Panc1 (cell line): ENCODE data around the gene LY6G6D. TPM values are rescaled to one million over a fixed set of nuclear protein-coding genes. Genes with fewer than 3 reads are reported as not detected.

Experiments
- ATAC-seq: fragments of 200-7000 bp; cut with Tn5 transposase; 2 replicates; pipeline ENCODE4 v1.9.1; 2020; ENCODE audit warnings: mild to moderate bottlenecking, moderate library complexity
- Bru-seq: library from RNA; stranded (reverse); fragments of 400-500 nt; gene quantifications from one replicate; lab custom pipeline; 2021; lab: Mats Ljungman, UMichigan
- BruChase-seq, 2 experiments: library from RNA; stranded (reverse); fragments of 400-500 nt; gene quantifications; one replicate each; lab custom pipeline; 2021; lab: Mats Ljungman, UMichigan
- BruUV-seq: library from RNA; stranded (reverse); fragments of 400-500 nt; replicated peaks from 2 replicates; lab custom pipeline; 2021; lab: Mats Ljungman, UMichigan
- CTCF ChIA-PET: fragments of 300-600 bp; sonication (Branson Sonifier 250); formaldehyde crosslinking; loops from one replicate; lab custom pipeline; 2022; ENCODE audit warnings: antibody characterized with exemption; lab: Charles Lee
- POLR2A ChIA-PET: fragments of 300-600 bp; sonication (Branson Sonifier 250); formaldehyde crosslinking; loops from one replicate; lab custom pipeline; 2022; ENCODE audit warnings: antibody characterized with exemption; lab: Charles Lee
- DNase-seq: peaks from one replicate; pipeline ENCODE4 v3.0.0-alpha.2; 2010; ENCODE audit warnings: low read depth, low spot score
- H3K27ac ChIP-seq: 2 replicates; pipeline ENCODE4 v1.5.1; 2011; ENCODE audit warnings: mild to moderate bottlenecking, low read length, inconsistent platforms
- H3K27me3 ChIP-seq: fragments of 200-500 bp; sonication (Bioruptor generic); 2 replicates; pipeline ENCODE4 v1.6.0; 2014; ENCODE audit warnings: low read length, inconsistent platforms; ENCODE audit not compliant: control insufficient read depth, insufficient read depth
- H3K36me3 ChIP-seq: fragments of 200-500 bp; sonication (Bioruptor generic); 2 replicates; pipeline ENCODE4 v1.5.1; 2014; ENCODE audit warnings: inconsistent platforms, mild to moderate bottlenecking, low read length, moderate library complexity; ENCODE audit not compliant: control insufficient read depth, insufficient read depth
- H3K4me1 ChIP-seq: 2 replicates; pipeline ENCODE4 v1.5.1; 2011; ENCODE audit warnings: inconsistent platforms, mild to moderate bottlenecking, low read length, moderate library complexity; ENCODE audit not compliant: control insufficient read depth, insufficient read depth
- H3K4me3 ChIP-seq, 2 experiments: 2 replicates each; pipeline ENCODE4 v1.5.1; 2011 to 2012; ENCODE audit warnings: low read depth in 2 of 2, low read length in 2 of 2, mild to moderate bottlenecking in 2 of 2, inconsistent platforms in 1 of 2, moderate library complexity in 1 of 2
- H3K9me3 ChIP-seq: fragments of 200-500 bp; sonication (Bioruptor generic); 2 replicates; pipeline ENCODE4 v1.5.1; 2014; ENCODE audit warnings: low read depth, mild to moderate bottlenecking, inconsistent platforms, low read length, moderate library complexity; ENCODE audit not compliant: control insufficient read depth, insufficient read depth
- CTCF ChIP-seq: fragments of 450-650 bp; IDR thresholded peaks from 2 replicates; pipeline ENCODE4 v1.5.1; 2017; ENCODE audit warnings: mild to moderate bottlenecking
- POLR2AphosphoS5 ChIP-seq: IDR thresholded peaks from 2 replicates; pipeline ENCODE4 v1.6.1; 2012; ENCODE audit warnings: mild to moderate bottlenecking, low read depth, low read length, moderate library complexity
- SIN3A ChIP-seq: IDR thresholded peaks from 2 replicates; pipeline ENCODE4 v1.6.1; 2012; ENCODE audit warnings: low read depth, mild to moderate bottlenecking, low read length, moderate library complexity, borderline replicate concordance; ENCODE audit not compliant: insufficient read depth
- TCF7L2 ChIP-seq: IDR thresholded peaks from 2 replicates; pipeline ENCODE4 v1.6.1; 2011; ENCODE audit warnings: mild to moderate bottlenecking, low read depth, low read length, inconsistent platforms
- in situ Hi-C: cut with HindIII; loops from 2 replicates; pipeline ENCODE4 v1.10.0; 2016; ENCODE audit warnings: low sequenced_read_pairs, low pct_unique_long_range_greater_than_20kb
- intact Hi-C: fragments of 100-400 bp; cut with micrococcal nuclease; formaldehyde crosslinking; loops from one replicate; pipeline ENCODE4 v1.10.0; 2022; ENCODE audit not compliant: unreplicated experiment
- long read RNA-seq: library from polyadenylated mRNA; unstranded; transcript quantifications from one replicate; pipeline ENCODE4 v2.0.0, GENCODE V29; 2021; ENCODE audit not compliant: unreplicated experiment
- polyA plus RNA-seq: library from polyadenylated mRNA; unstranded; fragments of >200 nt; gene quantifications from one replicate; pipeline ENCODE4 v1.2.1, GENCODE V29; 2012; ENCODE audit warnings: missing spikeins; ENCODE audit not compliant: insufficient read length
- total RNA-seq: library from RNA; stranded (reverse); gene quantifications from one replicate; pipeline ENCODE4 v1.2.1, GENCODE V29; 2021; ENCODE audit not compliant: unreplicated experiment
- TF ChIP-seq, protein P1 (sequence below), 2 experiments: IDR thresholded peaks; 2 replicates each; pipeline ENCODE4 v1.6.1; 2011 to 2012; ENCODE audit warnings: low read depth in 2 of 2, control low read depth in 1 of 2, low read length in 1 of 2, mild to moderate bottlenecking in 1 of 2, moderate library complexity in 1 of 2; ENCODE audit not compliant: insufficient read depth in 1 of 2

Gene LY6G6D, protein sequence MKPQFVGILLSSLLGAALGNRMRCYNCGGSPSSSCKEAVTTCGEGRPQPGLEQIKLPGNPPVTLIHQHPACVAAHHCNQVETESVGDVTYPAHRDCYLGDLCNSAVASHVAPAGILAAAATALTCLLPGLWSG
- total RNA-seq (not detected), Bru-seq, nascent RNA (not detected), BruChase-seq, experiment 1, labeled RNA remaining after a 2-hour chase (not detected), BruChase-seq, experiment 2, labeled RNA remaining after a 6-hour chase (not detected)
- not detected for polyA plus RNA-seq
- long read RNA-seq, result 0 reads

- Histone ChIP-seq H3K9me3 (no peaks in the 10 kb centered on the region), H3K27ac (no peak within 1 kb of the TSS), H3K4me3 (no peak within 1 kb of the TSS), H3K27me3 (no peaks in the 10 kb centered on the region), H3K36me3 (no peaks in the 10 kb centered on the region), H3K4me1 (no peaks in the 10 kb centered on the region; the same call in 1 of the 2 replicates)
- DNase-seq, result no peak
- BruUV-seq, result no TSS peak
- ChIA-PET CTCF (interaction anchor here (0.6 kb wide), 1 partner anchor 122 kb away, joined by 4 read pairs; no protein-coding TSS in a partner anchor), POLR2A (no interaction called here)
- intact Hi-C loops, result no loop called here
- 0 out of 2 replicates have a peak, but pooled peaks have one; percentile 6 for ATAC-seq
- in situ Hi-C loops, result no loop called here
- TF ChIP-seq TCF7L2 (no peak), CTCF (no peak), POLR2AphosphoS5 (no peak), SIN3A (no peak)
- TF ChIP-seq, protein P1, sequence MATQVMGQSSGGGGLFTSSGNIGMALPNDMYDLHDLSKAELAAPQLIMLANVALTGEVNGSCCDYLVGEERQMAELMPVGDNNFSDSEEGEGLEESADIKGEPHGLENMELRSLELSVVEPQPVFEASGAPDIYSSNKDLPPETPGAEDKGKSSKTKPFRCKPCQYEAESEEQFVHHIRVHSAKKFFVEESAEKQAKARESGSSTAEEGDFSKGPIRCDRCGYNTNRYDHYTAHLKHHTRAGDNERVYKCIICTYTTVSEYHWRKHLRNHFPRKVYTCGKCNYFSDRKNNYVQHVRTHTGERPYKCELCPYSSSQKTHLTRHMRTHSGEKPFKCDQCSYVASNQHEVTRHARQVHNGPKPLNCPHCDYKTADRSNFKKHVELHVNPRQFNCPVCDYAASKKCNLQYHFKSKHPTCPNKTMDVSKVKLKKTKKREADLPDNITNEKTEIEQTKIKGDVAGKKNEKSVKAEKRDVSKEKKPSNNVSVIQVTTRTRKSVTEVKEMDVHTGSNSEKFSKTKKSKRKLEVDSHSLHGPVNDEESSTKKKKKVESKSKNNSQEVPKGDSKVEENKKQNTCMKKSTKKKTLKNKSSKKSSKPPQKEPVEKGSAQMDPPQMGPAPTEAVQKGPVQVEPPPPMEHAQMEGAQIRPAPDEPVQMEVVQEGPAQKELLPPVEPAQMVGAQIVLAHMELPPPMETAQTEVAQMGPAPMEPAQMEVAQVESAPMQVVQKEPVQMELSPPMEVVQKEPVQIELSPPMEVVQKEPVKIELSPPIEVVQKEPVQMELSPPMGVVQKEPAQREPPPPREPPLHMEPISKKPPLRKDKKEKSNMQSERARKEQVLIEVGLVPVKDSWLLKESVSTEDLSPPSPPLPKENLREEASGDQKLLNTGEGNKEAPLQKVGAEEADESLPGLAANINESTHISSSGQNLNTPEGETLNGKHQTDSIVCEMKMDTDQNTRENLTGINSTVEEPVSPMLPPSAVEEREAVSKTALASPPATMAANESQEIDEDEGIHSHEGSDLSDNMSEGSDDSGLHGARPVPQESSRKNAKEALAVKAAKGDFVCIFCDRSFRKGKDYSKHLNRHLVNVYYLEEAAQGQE (IDR thresholded peaks at IDR 0.05; ENCODE audit: insufficient read depth in 1 of 2, low read depth in 2 of 2, low read length in 1 of 2), result no peak
Observed at GRCh38 chr6:31715022-31715958, at the start of gene LY6G6D. Gene LY6G6D (plus strand): TSS chr6:31715348. CDS start chr6:31715356, 8 bp downstream.

DNA sequence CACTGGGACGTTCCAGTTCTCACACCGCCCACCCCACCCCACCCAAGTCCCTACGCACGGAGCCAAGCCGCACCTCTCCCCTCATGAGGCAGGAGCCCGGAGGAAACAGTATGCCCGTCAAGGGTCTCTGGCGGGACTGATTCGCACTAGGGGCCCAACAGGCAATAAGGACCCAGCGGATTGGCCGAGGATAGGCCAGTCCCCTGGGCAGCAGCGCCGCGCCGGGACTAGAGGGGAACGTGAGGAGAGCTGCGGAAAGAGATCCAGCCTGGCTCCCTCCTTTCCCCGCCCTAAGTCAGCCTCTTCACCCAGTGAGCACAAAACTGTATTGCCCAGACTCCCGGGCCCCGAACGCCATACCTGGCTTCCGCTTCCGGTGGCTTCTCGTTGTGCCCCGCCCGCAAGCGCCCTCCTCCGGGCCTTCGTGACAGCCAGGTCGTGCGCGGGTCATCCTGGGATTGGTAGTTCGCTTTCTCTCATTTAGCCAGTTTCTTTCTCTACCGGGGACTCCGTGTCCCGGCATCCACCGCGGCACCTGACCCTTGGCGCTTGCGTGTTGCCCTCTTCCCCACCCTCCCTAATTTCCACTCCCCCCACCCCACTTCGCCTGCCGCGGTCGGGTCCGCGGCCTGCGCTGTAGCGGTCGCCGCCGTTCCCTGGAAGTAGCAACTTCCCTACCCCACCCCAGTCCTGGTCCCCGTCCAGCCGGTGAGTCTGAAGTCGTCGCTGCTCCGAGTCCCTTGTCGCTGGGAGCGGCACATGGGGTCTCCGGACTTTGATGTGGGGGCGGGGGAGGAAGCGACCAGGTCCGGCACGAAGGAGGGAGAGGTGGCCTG lies 49.4 kb upstream of the LY6G6D start, which contains the start of gene CSNK2B:
Gene CSNK2B, plus strand, starts transcription at position 580 of the 836 bp plus-strand sequence. CDS start 752 bp downstream, outside the sequence.
- CTCF ChIA-PET, result no interaction called here
- peak within 1 kb of the TSS; percentile 76 to 94 for H3K4me3 ChIP-seq
- DNase-seq (peak; percentile 88), ATAC-seq (peak; percentile 91)
- BruUV-seq, result no TSS peak
- no peak for TF ChIP-seq TCF7L2
- TF ChIP-seq, protein P1 (IDR thresholded peaks at IDR 0.05; ENCODE audit: insufficient read depth in 1 of 2, low read depth in 2 of 2, low read length in 1 of 2), result no peak
- no peak for TF ChIP-seq CTCF
- 0 out of 2 replicates have a peak, but pooled peaks have one; percentile 74 for TF ChIP-seq SIN3A
- TF ChIP-seq POLR2AphosphoS5, result peak; percentile 64; the same call in 1 of the 2 replicates
- intact Hi-C loops (no loop called here), in situ Hi-C loops (no loop called here)
- H3K9me3 ChIP-seq, result no peaks in the 10 kb centered on the region
- peak within 1 kb of the TSS; percentile 96 for H3K27ac ChIP-seq
- H3K4me1 ChIP-seq, result peaks cover 14% of the 10 kb centered on the region
- H3K27me3 ChIP-seq, result no peaks in the 10 kb centered on the region
- H3K36me3 ChIP-seq, result peaks cover 36% of the 10 kb centered on the region
- POLR2A ChIA-PET, result interaction anchor here (0.6 kb wide), 1 partner anchor 39 kb away, joined by 4 read pairs; no protein-coding TSS in a partner anchor
